OCI-LY7 (cell line): ENCODE measurements around the gene SCRN2. TPM values are rescaled to one million over a fixed set of nuclear protein-coding genes. Genes with fewer than 3 reads are reported as not detected.

Experiments
- BruUV-seq: library from RNA; stranded (reverse); fragments of 400-500 nt; replicated peaks from 2 replicates; lab custom pipeline; 2021; lab: Mats Ljungman, UMichigan
- CTCF ChIA-PET: fragments of 300-600 bp; sonication (Branson Sonifier 250); formaldehyde crosslinking; loops from one replicate; lab custom pipeline; 2022; ENCODE audit warnings: antibody characterized with exemption; ENCODE audit not compliant: unreplicated experiment; lab: Charles Lee
- POLR2A ChIA-PET: fragments of 300-600 bp; sonication (Branson Sonifier 250); formaldehyde crosslinking; loops from one replicate; lab custom pipeline; 2022; ENCODE audit warnings: antibody characterized with exemption; lab: Charles Lee
- DNase-seq: peaks from one replicate; pipeline ENCODE4 v3.0.0-alpha.2; 2015; ENCODE audit warnings: low spot score
- H2AFZ ChIP-seq: fragments of 200-600 bp; sonication (generic), shearing (Covaris generic); 2 replicates; pipeline ENCODE4 v1.6.1; 2014; ENCODE audit warnings: mild to moderate bottlenecking, antibody characterized with exemption, low read length, moderate library complexity
- H3K27ac ChIP-seq: fragments of 200-600 bp; sonication (generic); 2 replicates; pipeline ENCODE4 v1.5.1; 2014; ENCODE audit warnings: mixed run types, low read depth, mild to moderate bottlenecking, moderate library complexity, low read length, inconsistent platforms; ENCODE audit not compliant: poor library complexity, severe bottlenecking
- H3K36me3 ChIP-seq: fragments of 200-600 bp; sonication (generic); 2 replicates; pipeline ENCODE4 v1.6.1; 2014; ENCODE audit warnings: mild to moderate bottlenecking, antibody characterized with exemption, low read length, moderate library complexity, mixed read lengths; ENCODE audit not compliant: insufficient read depth
- H3K4me1 ChIP-seq: fragments of 200-600 bp; sonication (generic); 2 replicates; pipeline ENCODE4 v1.5.1; 2014; ENCODE audit warnings: mild to moderate bottlenecking, low read length; ENCODE audit not compliant: insufficient read depth, poor library complexity, severe bottlenecking
- H3K4me2 ChIP-seq: fragments of 200-600 bp; sonication (generic); 2 replicates; pipeline ENCODE4 v1.6.1; 2014; ENCODE audit warnings: mild to moderate bottlenecking, low read length
- H3K4me3 ChIP-seq: fragments of 200-600 bp; sonication (generic); 2 replicates; pipeline ENCODE4 v1.5.1; 2014; ENCODE audit warnings: mild to moderate bottlenecking, low read depth, low read length; ENCODE audit not compliant: poor library complexity, severe bottlenecking
- H3K79me2 ChIP-seq: fragments of 200-600 bp; sonication (generic); 2 replicates; pipeline ENCODE4 v1.6.1; 2016; ENCODE audit warnings: low read depth, mild to moderate bottlenecking, low read length, moderate library complexity, mixed read lengths; ENCODE audit not compliant: insufficient read depth
- H3K9me2 ChIP-seq: fragments of 200-600 bp; sonication (generic); 2 replicates; pipeline ENCODE4 v1.6.1; 2016; ENCODE audit warnings: mild to moderate bottlenecking, low read length, mixed read lengths; ENCODE audit not compliant: insufficient read depth
- H3K9me3 ChIP-seq: fragments of 200-600 bp; sonication (generic); 2 replicates; pipeline ENCODE4 v1.6.1; 2014; ENCODE audit warnings: mild to moderate bottlenecking, mixed run types, low read length, mixed read lengths
- H4K20me1 ChIP-seq: fragments of 200-600 bp; sonication (generic); 2 replicates; pipeline ENCODE4 v1.6.1; 2014; ENCODE audit warnings: mild to moderate bottlenecking, antibody characterized with exemption, low read length, moderate library complexity, mixed read lengths; ENCODE audit not compliant: insufficient read depth
- EZH2phosphoT487 ChIP-seq: fragments of 200-600 bp; sonication (generic); IDR thresholded peaks from 2 replicates; pipeline ENCODE4 v1.6.1; 2018; ENCODE audit warnings: low read depth, borderline replicate concordance, mild to moderate bottlenecking, mixed run types, antibody characterized with exemption, low read length, moderate library complexity, mixed read lengths
- intact Hi-C: fragments of 100-400 bp; cut with micrococcal nuclease; formaldehyde crosslinking; loops from one replicate; pipeline ENCODE4 v1.10.0; 2022; ENCODE audit not compliant: unreplicated experiment
- total RNA-seq, 2 experiments: library from RNA; depleted of rRNA in 1 of 2; stranded (reverse); fragments of >200 nt in 1 of 2; shearing (Covaris generic) in 1 of 2; gene quantifications; 2 replicates each; pipeline ENCODE4 v1.2.3, GENCODE V29; 2014 to 2022
- TF ChIP-seq, protein P1 (sequence below): fragments of 200-600 bp; sonication (generic); conservative IDR thresholded peaks from 2 replicates; pipeline ENCODE4 v1.5.1; 2014; ENCODE audit warnings: mild to moderate bottlenecking, antibody characterized with exemption, low read length, moderate library complexity, mixed read lengths

The SCRN2 gene
- total RNA-seq, 2 experiments from 2014 or later = 37.3 to 42.9 TPM

DNA sequence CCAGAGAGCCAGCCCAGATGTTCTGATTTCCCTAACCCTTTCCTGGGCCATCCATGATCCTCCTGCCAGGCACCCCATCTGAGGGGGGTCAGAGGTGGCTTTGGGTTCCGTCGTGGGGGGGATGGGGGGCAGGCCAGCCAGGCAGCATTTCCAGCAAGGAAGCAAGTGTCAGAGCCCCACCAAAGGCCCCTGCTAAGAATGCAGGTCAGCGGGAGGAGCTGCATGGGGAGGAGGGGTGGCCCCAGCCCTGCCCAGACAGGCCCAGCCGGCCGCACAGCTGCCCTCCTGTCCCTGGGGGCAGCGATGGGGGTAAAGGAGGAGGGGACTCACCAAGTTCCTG, 2.3 kb upstream of the SCRN2 start:
- Histone ChIP-seq H3K9me2 (no peaks in the 10 kb centered on the region), H3K79me2 (no peaks in the 10 kb centered on the region), H2AFZ (no peak overlapping the region; the same call in 1 of the 2 replicates), H3K4me1 (peaks cover 37% of the 10 kb centered on the region), H3K9me3 (no peaks in the 10 kb centered on the region), H4K20me1 (no peaks in the 10 kb centered on the region), H3K36me3 (no peaks in the 10 kb centered on the region), H3K4me3 (no peak overlapping the region), H3K27ac (no peak overlapping the region), H3K4me2 (no peak overlapping the region)
- CTCF ChIA-PET = no interaction called here
- intact Hi-C loops = loop anchor here (1.0 to 5.0 kb wide), 2 partner anchors 129 to 175 kb away; partner anchors contain the start of gene CDK5RAP3
- DNase-seq = no peak
- TF ChIP-seq, protein P1, sequence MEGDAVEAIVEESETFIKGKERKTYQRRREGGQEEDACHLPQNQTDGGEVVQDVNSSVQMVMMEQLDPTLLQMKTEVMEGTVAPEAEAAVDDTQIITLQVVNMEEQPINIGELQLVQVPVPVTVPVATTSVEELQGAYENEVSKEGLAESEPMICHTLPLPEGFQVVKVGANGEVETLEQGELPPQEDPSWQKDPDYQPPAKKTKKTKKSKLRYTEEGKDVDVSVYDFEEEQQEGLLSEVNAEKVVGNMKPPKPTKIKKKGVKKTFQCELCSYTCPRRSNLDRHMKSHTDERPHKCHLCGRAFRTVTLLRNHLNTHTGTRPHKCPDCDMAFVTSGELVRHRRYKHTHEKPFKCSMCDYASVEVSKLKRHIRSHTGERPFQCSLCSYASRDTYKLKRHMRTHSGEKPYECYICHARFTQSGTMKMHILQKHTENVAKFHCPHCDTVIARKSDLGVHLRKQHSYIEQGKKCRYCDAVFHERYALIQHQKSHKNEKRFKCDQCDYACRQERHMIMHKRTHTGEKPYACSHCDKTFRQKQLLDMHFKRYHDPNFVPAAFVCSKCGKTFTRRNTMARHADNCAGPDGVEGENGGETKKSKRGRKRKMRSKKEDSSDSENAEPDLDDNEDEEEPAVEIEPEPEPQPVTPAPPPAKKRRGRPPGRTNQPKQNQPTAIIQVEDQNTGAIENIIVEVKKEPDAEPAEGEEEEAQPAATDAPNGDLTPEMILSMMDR = peak; percentile 41; the same call in 1 of the 2 replicates
- TF ChIP-seq EZH2phosphoT487 = no peak
- no TSS peak for BruUV-seq
- POLR2A ChIA-PET = interaction anchor here (1.3 kb wide), 1 partner anchor 14 kb away, joined by 4 read pairs; no protein-coding TSS in a partner anchor

DNA sequence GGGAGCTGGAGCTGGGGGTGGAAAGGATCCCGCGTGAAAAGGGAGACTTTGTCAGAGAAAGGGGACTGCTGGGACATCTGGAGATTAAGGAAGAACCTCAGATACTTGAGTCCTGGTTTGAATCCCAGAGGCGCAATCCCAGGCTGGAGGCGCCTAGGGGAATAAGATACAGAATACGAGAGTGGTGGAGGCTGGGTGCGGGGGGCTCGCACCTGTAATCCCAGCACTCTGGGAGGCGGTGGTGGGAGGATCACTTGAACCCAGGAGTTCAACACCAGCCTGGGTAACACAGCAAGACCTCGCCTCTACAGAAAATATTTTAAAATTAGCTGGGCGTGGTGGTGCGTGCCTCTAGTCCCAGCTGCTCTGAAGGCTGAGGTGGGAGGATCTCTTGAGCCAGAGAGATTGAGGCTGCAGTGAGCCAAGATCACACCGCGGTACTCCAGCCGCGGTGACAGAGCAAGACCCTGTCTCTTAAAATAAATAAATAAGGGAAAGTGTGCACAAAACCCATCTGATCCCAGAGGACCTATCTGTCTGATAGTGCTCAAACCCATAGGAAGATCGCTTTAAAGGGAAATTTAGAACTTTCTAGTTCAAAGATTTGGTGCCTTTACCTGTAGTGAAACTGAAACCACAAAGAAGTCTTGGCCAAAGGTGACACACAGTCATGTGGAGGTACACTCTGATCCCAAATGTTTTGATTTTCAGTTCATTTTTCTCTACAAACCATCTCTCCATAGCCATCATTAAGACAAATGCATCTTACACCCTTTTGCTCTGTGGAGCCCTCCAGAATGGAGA, 617 bp upstream of the SCRN2 start:
- intact Hi-C loops = loop anchor here (1.0 to 5.0 kb wide), 2 partner anchors 49 to 131 kb away; partner anchors contain the start of gene CDK5RAP3

More for the DNA sequence above, 617 bp upstream of the SCRN2 start:
- H3K27ac ChIP-seq = no peak overlapping the region
- H3K4me3 ChIP-seq = peak overlapping the region; percentile 78
- H3K4me2 ChIP-seq = peak overlapping the region; percentile 90
- H4K20me1 ChIP-seq = no peaks in the 10 kb centered on the region
- no peaks in the 10 kb centered on the region for H3K9me3 ChIP-seq
- no TSS peak for BruUV-seq
- H3K79me2 ChIP-seq = no peaks in the 10 kb centered on the region
- no peak for DNase-seq
- H2AFZ ChIP-seq = peak overlapping the region; percentile 90
- CTCF ChIA-PET = interaction anchor here (0.8 to 1.4 kb wide), 4 partner anchors 48 to 105 kb away, joined by 3 to 6 read pairs (median 4); partner anchors contain the start of gene SP2
- H3K9me2 ChIP-seq = no peaks in the 10 kb centered on the region
- TF ChIP-seq, protein P1 = peak; percentile 31
- TF ChIP-seq EZH2phosphoT487 = no peak
- POLR2A ChIA-PET = interaction anchor here (1.1 to 2.0 kb wide), 4 partner anchors 11 to 53 kb away, joined by 3 to 13 read pairs (median 6); partner anchors contain the start of genes LRRC46, MRPL10, OSBPL7 and SP2
- peaks cover 37% of the 10 kb centered on the region for H3K4me1 ChIP-seq
- no peaks in the 10 kb centered on the region for H3K36me3 ChIP-seq
